Myocyte (in vitro differentiated cells): Measurements from ENCODE around the gene FLYWCH1. TPM values are rescaled to one million over a fixed set of nuclear protein-coding genes. Genes with fewer than 3 reads are reported as not detected.

Source experiments
- DNase-seq: peaks from one replicate; pipeline ENCODE4 v3.0.0-alpha.2; 2012; ENCODE audit warnings: low read depth
- total RNA-seq: library from RNA; depleted of rRNA; stranded (reverse); fragments of >200 nt; gene quantifications from 2 replicates; pipeline ENCODE4 v1.2.3, GENCODE V29; 2014

The FLYWCH1 gene
- total RNA-seq, 1 donor from 2014 or later, result 36.9 TPM

- no peak for DNase-seq
These were observed 70.1 kb downstream of the FLYWCH1 start for GRCh38 chr16:2981899-2982250.

GRCh38 chr16:2982402-2982801 lies 70.7 kb downstream of the FLYWCH1 start:
- no peak for DNase-seq

- peak; percentile 90 for DNase-seq
These were observed 72.0 kb downstream of the FLYWCH1 start for GRCh38 chr16:2983706-2984136.

- DNase-seq, result peak; percentile 96
These were observed 73.7 kb downstream of the FLYWCH1 start for GRCh38 chr16:2985462-2985861.

GRCh38 chr16:2985893-2986355 lies 74.2 kb downstream of the FLYWCH1 start:
- peak; percentile 52 for DNase-seq

- DNase-seq, result no peak
These were observed 75.0 kb downstream of the FLYWCH1 start for GRCh38 chr16:2986623-2987188.

GRCh38 chr16:2987286-2987685 lies 75.6 kb downstream of the FLYWCH1 start:
- DNase-seq, result no peak

GRCh38 chr16:2987833-2988232 lies 76.1 kb downstream of the FLYWCH1 start:
- peak; percentile 77 for DNase-seq

- no peak for DNase-seq
These were observed 76.9 kb downstream of the FLYWCH1 start for GRCh38 chr16:2988590-2989099.

- no peak for DNase-seq
These were observed 79.2 kb downstream of the FLYWCH1 start for GRCh38 chr16:2990891-2991290.

- peak; percentile 37 for DNase-seq
These were observed 80.0 kb downstream of the FLYWCH1 start for GRCh38 chr16:2991566-2992261.

GRCh38 chr16:2992383-2993081 lies 80.8 kb downstream of the FLYWCH1 start:
- DNase-seq, result no peak

- no peak for DNase-seq
These were observed 84.6 kb downstream of the FLYWCH1 start for GRCh38 chr16:2996298-2996697.

- no peak for DNase-seq
These were observed 88.2 kb downstream of the FLYWCH1 start for GRCh38 chr16:2999929-3000328.

GRCh38 chr16:3000540-3000939 lies 88.8 kb downstream of the FLYWCH1 start:
- no peak for DNase-seq

Other genes starting within 250 kb of the FLYWCH1 start
- 39.0 and 40.6 TPM in 2 replicates for gene KCTD5, start 229.4 kb upstream of the FLYWCH1 start, total RNA-seq
- gene PRSS27, start 191.7 kb upstream of the FLYWCH1 start, total RNA-seq, result 0.26 and 0.62 TPM in 2 replicates
- gene SRRM2, start 159.3 kb upstream of the FLYWCH1 start, total RNA-seq, result 93.5 and 93.8 TPM in 2 replicates
- 235 and 770 TPM in 2 replicates for gene ELOB, start 134.7 kb upstream of the FLYWCH1 start, total RNA-seq
- not detected in 2 replicates for gene PRSS33, start 124.4 kb upstream of the FLYWCH1 start, total RNA-seq
- gene PRSS41, start 113.5 kb upstream of the FLYWCH1 start, total RNA-seq, result not detected in 2 replicates
- not detected in 2 replicates for gene PRSS21, start 94.7 kb upstream of the FLYWCH1 start, total RNA-seq
- gene ZG16B, start 81.6 kb upstream of the FLYWCH1 start, total RNA-seq, result not detected in 2 replicates
- gene PRSS22, start 53.8 kb upstream of the FLYWCH1 start, total RNA-seq, result not detected in 2 replicates
- 59.9 and 77.1 TPM in 2 replicates for gene FLYWCH2, start 28.7 kb upstream of the FLYWCH1 start, total RNA-seq
- gene KREMEN2, start 52.3 kb downstream of the FLYWCH1 start, total RNA-seq, result 10.4 and 17.8 TPM in 2 replicates
- 14.6 and 18.0 TPM in 2 replicates for gene PAQR4, start 57.4 kb downstream of the FLYWCH1 start, total RNA-seq
- gene PKMYT1, start 68.5 kb downstream of the FLYWCH1 start, total RNA-seq, result 0.53 and 6.7 TPM in 2 replicates
- 0.05 and 0.36 TPM in 2 replicates for gene CLDN9, start 101.0 kb downstream of the FLYWCH1 start, total RNA-seq
- 0.52 TPM in 1 of 2 replicates, not detected in the other for gene CLDN6, start 106.3 kb downstream of the FLYWCH1 start, total RNA-seq
- gene TNFRSF12A, start 108.4 kb downstream of the FLYWCH1 start, total RNA-seq, result 217 and 325 TPM in 2 replicates
- 23.0 and 34.9 TPM in 2 replicates for gene HCFC1R1, start 112.0 kb downstream of the FLYWCH1 start, total RNA-seq
- gene THOC6, start 112.1 kb downstream of the FLYWCH1 start, total RNA-seq, result 19.8 and 23.7 TPM in 2 replicates
- gene BICDL2, start 125.0 kb downstream of the FLYWCH1 start, total RNA-seq, result not detected in 2 replicates
- gene MMP25, start 134.6 kb downstream of the FLYWCH1 start, total RNA-seq, result 0.05 TPM in 2 replicates
- 646 and 732 TPM in 2 replicates for gene IL32, start 153.7 kb downstream of the FLYWCH1 start, total RNA-seq
- not detected in 2 replicates for gene ZSCAN10, start 187.4 kb downstream of the FLYWCH1 start, total RNA-seq
- 29.2 and 33.3 TPM in 2 replicates for gene ZNF205, start 200.7 kb downstream of the FLYWCH1 start, total RNA-seq
- 4.3 and 5.0 TPM in 2 replicates for gene ZNF213, start 223.1 kb downstream of the FLYWCH1 start, total RNA-seq